SHP77 treated with DMSO at 0.1 percent for 48 hours (cell line): ENCODE results near the gene BLM.
A peak's percentile ranks its signal among the peaks of the same experiment; 100 is the strongest.
"Not testable (repeated sequence)": the region's sequence is repeated elsewhere in the genome, so short reads cannot be mapped to it uniquely, and the experiment has no call there.

Experiments used
- DNase-seq: peaks from one replicate; lab custom pipeline; 2025; lab: John Stamatoyannopoulos, UW

The BLM gene

GRCh38 chr15:90716976-90717821 lies at the start of gene BLM:
TSS of gene BLM (plus strand) at chr15:90717346. CDS start at chr15:90747393, 30,047 bp downstream.
- DNase-seq = peak; percentile 94

GRCh38 chr15:90667755-90668345 lies 49.3 kb upstream of the BLM start:
- DNase-seq = not testable (repeated sequence)

GRCh38 chr15:90670631-90671030 lies 46.5 kb upstream of the BLM start:
- DNase-seq = not testable (repeated sequence)

GRCh38 chr15:90671216-90671615 lies 45.9 kb upstream of the BLM start:
- DNase-seq = no peak

- DNase-seq = not testable (repeated sequence)
These were observed 43.8 kb upstream of the BLM start for GRCh38 chr15:90673357-90673756.

- no peak for DNase-seq
These were observed 42.7 kb upstream of the BLM start for GRCh38 chr15:90674476-90674875.

- DNase-seq = no peak
These were observed 41.7 kb upstream of the BLM start for GRCh38 chr15:90675464-90675863.

- DNase-seq = no peak
These were observed 39.0 kb upstream of the BLM start for GRCh38 chr15:90677807-90678790.

- no peak for DNase-seq
These were observed 37.2 kb upstream of the BLM start for GRCh38 chr15:90679959-90680358.

- DNase-seq = no peak
These were observed 36.7 kb upstream of the BLM start for GRCh38 chr15:90680371-90680935.

- DNase-seq = no peak
These were observed 36.1 kb upstream of the BLM start for GRCh38 chr15:90681056-90681455.

GRCh38 chr15:90681480-90681879 lies 35.7 kb upstream of the BLM start:
- no peak for DNase-seq

GRCh38 chr15:90683371-90683770 lies 33.8 kb upstream of the BLM start:
- DNase-seq = no peak

- DNase-seq = no peak
These were observed 33.3 kb upstream of the BLM start for GRCh38 chr15:90683876-90684275.

GRCh38 chr15:90684281-90684680 lies 32.9 kb upstream of the BLM start:
- no peak for DNase-seq

- no peak for DNase-seq
These were observed 31.3 kb upstream of the BLM start for GRCh38 chr15:90685591-90686434.

- DNase-seq = no peak
These were observed 30.5 kb upstream of the BLM start for GRCh38 chr15:90686435-90687218.

- not testable (repeated sequence) for DNase-seq
These were observed 27.7 kb upstream of the BLM start for GRCh38 chr15:90689326-90689961.

- no peak for DNase-seq
These were observed 26.6 kb upstream of the BLM start for GRCh38 chr15:90690585-90690984.

- no peak for DNase-seq
These were observed 25.8 kb upstream of the BLM start for GRCh38 chr15:90691369-90691768.
